Gastroesophageal sphincter (tissue), 4 donors: Measurements from ENCODE around the gene NTN5. TPM values are rescaled to one million over a fixed set of nuclear protein-coding genes. Genes with fewer than 3 reads are reported as not detected.
"Not testable (repeated sequence)": the region's sequence is repeated elsewhere in the genome, so short reads cannot be mapped to it uniquely, and the experiment has no call there.

Experiments used
- ATAC-seq: fragments of 150-250 bp; one replicate; pipeline ENCODE4 v1.9.1; 2016; ENCODE audit warnings: mild to moderate bottlenecking, moderate library complexity
- H3K27ac ChIP-seq, 4 donors: fragments of 200-600 bp; sonication (generic) in 3 of 4; 1 replicate in 3 of 4; 2 replicates in 1 of 4; pipeline ENCODE4 v1.5.1; 2016 to 2019
- H3K27me3 ChIP-seq: fragments of 200-600 bp; sonication (generic); one replicate; pipeline ENCODE4 v1.5.1; 2019
- H3K36me3 ChIP-seq, 2 donors: fragments of 200-600 bp; sonication (generic); one replicate each; pipeline ENCODE4 v1.5.1; 2019; ENCODE audit warnings: control low read depth in 1 of 2
- H3K4me1 ChIP-seq, 3 donors: fragments of 200-600 bp; sonication (generic); 1 replicate in 2 of 3; 2 replicates in 1 of 3; pipeline ENCODE4 v1.5.1; 2016 to 2019; ENCODE audit warnings: control low read depth in 2 of 3
- H3K4me3 ChIP-seq, 2 donors: fragments of 200-600 bp; sonication (generic); one replicate each; pipeline ENCODE4 v1.5.1; 2019; ENCODE audit warnings: mild to moderate bottlenecking in 1 of 2, moderate library complexity in 1 of 2
- H3K9me3 ChIP-seq, 3 donors: fragments of 200-600 bp; sonication (generic); one replicate each; pipeline ENCODE4 v1.5.1; 2017 to 2019; ENCODE audit warnings: control low read depth in 2 of 3
- CTCF ChIP-seq, 4 experiments: fragments of 200-600 bp in 2 of 4; fragments of 450-650 bp in 2 of 4; sonication (generic) in 1 of 4; IDR thresholded peaks; one replicate each; pipeline ENCODE4 v1.5.1; 2017 to 2019; ENCODE audit warnings: antibody characterized with exemption in 4 of 4, mild to moderate bottlenecking in 2 of 4, moderate library complexity in 2 of 4
- EP300 ChIP-seq: sonication (generic); formaldehyde crosslinking; IDR thresholded peaks from one replicate; pipeline ENCODE4 v1.6.1; 2017; ENCODE audit warnings: antibody characterized with exemption, mild to moderate bottlenecking
- POLR2A ChIP-seq, 2 donors: fragments of 450-650 bp; IDR thresholded peaks; one replicate each; pipeline ENCODE4 v1.6.1; 2017; ENCODE audit warnings: antibody characterized with exemption in 2 of 2, mild to moderate bottlenecking in 2 of 2, moderate library complexity in 1 of 2
- POLR2AphosphoS5 ChIP-seq: sonication (generic); formaldehyde crosslinking; IDR thresholded peaks from one replicate; pipeline ENCODE4 v1.6.1; 2017; ENCODE audit warnings: antibody characterized with exemption
- WGBS, 2 donors: methylation state at CpG; one replicate each; pipeline ENCODE4 v1.1.5; 2018; ENCODE audit warnings: low coverage in 1 of 2; 5-methylcytosine and 5-hydroxymethylcytosine counted together
- total RNA-seq, 4 donors: library from RNA; depleted of rRNA; stranded (reverse); fragments of >200 nt; gene quantifications; one replicate each; pipeline ENCODE4 v1.1.0, GENCODE V29; 2016

Gene NTN5
- total RNA-seq, 4 donors from 2014 or later = 0.78 to 2.3 (median 1.1) TPM; not detected in 1

DNA sequence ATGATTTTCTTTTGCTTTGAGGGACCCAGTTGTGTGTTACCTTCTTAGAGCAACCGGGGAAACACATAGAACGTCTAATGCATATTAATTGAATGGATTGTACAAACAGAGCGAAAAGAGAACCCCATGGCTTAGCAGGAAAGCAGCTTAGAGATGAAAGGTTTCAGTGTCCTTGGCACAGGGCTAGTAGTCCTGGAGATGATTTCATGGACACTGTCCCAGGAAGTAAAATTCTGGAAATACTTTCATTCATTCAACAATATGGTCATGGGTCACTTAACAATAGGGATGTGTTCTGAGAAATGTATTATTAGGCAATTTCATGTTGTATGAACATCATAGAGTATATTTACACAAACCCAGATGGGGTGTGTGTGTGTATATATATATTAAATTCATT, 13.3 kb upstream of the NTN5 start:
- H3K27ac ChIP-seq = no peak overlapping the region
- no peaks in the 10 kb centered on the region for H3K27me3 ChIP-seq
- 89% methylated on average over 3 of the region's 3 CpGs; no CpG with 5 or more reads in 1 of the 2 donors for WGBS, 2 donors
- no peak for ATAC-seq
- H3K9me3 ChIP-seq = no peaks in the 10 kb centered on the region
- TF ChIP-seq CTCF (IDR thresholded peaks at IDR 0.05) (no peak), POLR2AphosphoS5 (no peak), EP300 (no peak), POLR2A (IDR thresholded peaks at IDR 0.05) (no peak)
- no peak overlapping the region for H3K4me3 ChIP-seq
- no peaks in the 10 kb centered on the region for H3K36me3 ChIP-seq
- peaks cover 0 to 11% (median 0%) of the 10 kb centered on the region in 3 donors for H3K4me1 ChIP-seq

GRCh38 chr19:48685583-48685982, 12.8 kb upstream of the NTN5 start:
- WGBS, 2 donors = 87 to 95% methylated on average over 5 to 6 of the region's 9 CpGs
- no peaks in the 10 kb centered on the region for H3K27me3 ChIP-seq
- peaks cover 0 to 11% (median 0%) of the 10 kb centered on the region in 3 donors for H3K4me1 ChIP-seq
- H3K27ac ChIP-seq = no peak overlapping the region
- H3K9me3 ChIP-seq = no peaks in the 10 kb centered on the region
- H3K4me3 ChIP-seq = no peak overlapping the region
- H3K36me3 ChIP-seq = no peaks in the 10 kb centered on the region
- no peak for ATAC-seq
- TF ChIP-seq CTCF (IDR thresholded peaks at IDR 0.05) = no peak
- no peak for TF ChIP-seq EP300
- TF ChIP-seq POLR2AphosphoS5 = no peak
- TF ChIP-seq POLR2A (IDR thresholded peaks at IDR 0.05) = no peak

- Histone ChIP-seq H3K27me3 (no peaks in the 10 kb centered on the region), H3K9me3 (no peaks in the 10 kb centered on the region), H3K36me3 (no peaks in the 10 kb centered on the region), H3K27ac (no peak overlapping the region), H3K4me3 (no peak overlapping the region), H3K4me1 (peaks cover 0 to 4% (median 0%) of the 10 kb centered on the region in 3 donors)
- no peak for ATAC-seq
- 32 to 37% methylated on average over 5 to 11 of the region's 11 CpGs for WGBS, 2 donors
- no peak for TF ChIP-seq CTCF (IDR thresholded peaks at IDR 0.05)
- TF ChIP-seq POLR2AphosphoS5 = no peak
- TF ChIP-seq POLR2A (IDR thresholded peaks at IDR 0.05) = no peak
- no peak for TF ChIP-seq EP300
Observed at GRCh38 chr19:48683349-48683748, 10.5 kb upstream of the NTN5 start.

GRCh38 chr19:48681127-48681470, 8.3 kb upstream of the NTN5 start:
- H3K36me3 ChIP-seq = no peaks in the 10 kb centered on the region
- no peaks in the 10 kb centered on the region for H3K9me3 ChIP-seq
- no peak for ATAC-seq
- H3K4me1 ChIP-seq = peaks cover 0 to 4% (median 0%) of the 10 kb centered on the region in 3 donors
- WGBS, 2 donors = 76 to 100% methylated on average over 1 to 3 of the region's 7 CpGs
- no peak overlapping the region for H3K4me3 ChIP-seq
- no peaks in the 10 kb centered on the region for H3K27me3 ChIP-seq
- TF ChIP-seq EP300 = no peak
- TF ChIP-seq CTCF (IDR thresholded peaks at IDR 0.05) = no peak
- no peak for TF ChIP-seq POLR2AphosphoS5
- no peak for TF ChIP-seq POLR2A (IDR thresholded peaks at IDR 0.05)
- no peak overlapping the region for H3K27ac ChIP-seq

DNA sequence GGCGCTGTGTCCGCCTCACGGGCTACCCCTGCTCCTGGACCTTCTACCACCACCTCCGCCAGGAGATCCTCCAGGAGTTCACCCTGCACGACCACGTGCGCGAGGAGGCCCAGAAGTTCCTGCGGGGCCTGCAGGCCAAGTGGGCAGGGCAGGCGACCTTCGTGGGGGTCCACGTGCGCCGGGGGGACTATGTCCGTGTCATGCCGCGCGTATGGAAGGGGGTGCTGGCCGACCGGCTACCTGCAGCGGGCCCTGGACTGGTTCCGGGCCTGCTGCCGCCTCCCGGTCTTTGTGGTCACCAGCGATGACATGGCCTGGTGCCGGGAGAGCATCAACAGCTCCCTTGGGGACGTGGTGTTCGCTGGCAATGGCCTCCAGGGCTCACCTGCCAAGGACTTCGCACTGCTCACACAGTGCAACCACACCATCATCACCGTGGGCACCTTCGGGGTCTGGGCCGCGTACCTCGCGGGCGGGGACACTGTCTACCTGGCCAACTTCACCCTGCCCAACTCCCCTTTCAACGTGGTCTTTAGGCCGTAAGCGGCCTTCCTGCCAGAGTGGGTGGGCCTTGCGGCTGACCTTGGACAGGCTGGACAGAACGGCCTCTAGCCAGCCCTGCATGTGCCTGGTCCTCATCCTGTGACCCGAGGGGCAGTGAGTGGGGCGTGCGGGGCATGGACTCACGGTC, 7.8 kb upstream of the NTN5 start:
- H3K27ac ChIP-seq = no peak overlapping the region
- no peaks in the 10 kb centered on the region for H3K9me3 ChIP-seq
- H3K4me1 ChIP-seq = peaks cover 0 to 8% (median 1%) of the 10 kb centered on the region in 3 donors
- WGBS, 2 donors = 99% methylated on average over 12 of the region's 45 CpGs; no CpG with 5 or more reads in 1 of the 2 donors
- ATAC-seq = no peak
- H3K36me3 ChIP-seq = no peaks in the 10 kb centered on the region
- TF ChIP-seq EP300 (no peak), POLR2A (IDR thresholded peaks at IDR 0.05) (no peak), CTCF (IDR thresholded peaks at IDR 0.05) (no peak), POLR2AphosphoS5 (no peak)
- H3K4me3 ChIP-seq = no peak overlapping the region
- no peaks in the 10 kb centered on the region for H3K27me3 ChIP-seq

- not testable (repeated sequence) for H3K27me3 ChIP-seq, H3K36me3 ChIP-seq, H3K4me3 ChIP-seq, H3K9me3 ChIP-seq, ATAC-seq, H3K27ac ChIP-seq
- H3K4me1 ChIP-seq = peaks cover 0 to 14% (median 6%) of the 10 kb centered on the region in 3 donors
- 93% methylated on average over 6 of the region's 19 CpGs; no CpG with 5 or more reads in 1 of the 2 donors for WGBS, 2 donors
Observed at GRCh38 chr19:48680006-48680405, 7.2 kb upstream of the NTN5 start.
